OCI-LY3 (cell line): ENCODE measurements around the gene PCSK5.

ENCODE experiments used
- CTCF ChIP-seq: fragments of 200-600, 300-600 bp; sonication (generic); IDR thresholded peaks from 2 replicates; pipeline ENCODE4 v1.5.1; 2014; ENCODE audit warnings: antibody characterized with exemption, low read length, low read depth
- EZH2phosphoT487 ChIP-seq: fragments of 200-600 bp; shearing (Covaris generic); IDR thresholded peaks from 2 replicates; pipeline ENCODE4 v1.6.1; 2018; ENCODE audit warnings: antibody characterized with exemption, mixed run types, low read depth

- TF ChIP-seq EZH2phosphoT487 (no peak), CTCF (no peak)
Observed at GRCh38 chr9:75904364-75904763, 13.9 kb downstream of the PCSK5 start.
